Activated CD4-positive, alpha-beta memory T cell treated with anti-CD3 and anti-CD28 coated beads for 36 hours (primary cell): Measurements from ENCODE around the gene TBC1D5. TPM values are rescaled to one million over a fixed set of nuclear protein-coding genes. Genes with fewer than 3 reads are reported as not detected.

Experiments used
- CTCF ChIA-PET: fragments of 350-600 bp; sonication (Branson Sonifier 250); formaldehyde crosslinking; loops from one replicate; lab custom pipeline; 2021; ENCODE audit warnings: antibody characterized with exemption, inconsistent platforms; lab: Charles Lee
- POLR2A ChIA-PET: fragments of 350-600 bp; sonication (Branson Sonifier 250); formaldehyde crosslinking; loops from one replicate; lab custom pipeline; 2021; ENCODE audit warnings: antibody characterized with exemption; lab: Charles Lee
- DNase-seq: peaks from one replicate; pipeline ENCODE4 v3.0.0-alpha.2; 2020
- H3K27ac Mint-ChIP-seq: one replicate; pipeline ENCODE4 v1.8.0; 2021; ENCODE audit warnings: mixed read lengths
- H3K27me3 Mint-ChIP-seq: one replicate; pipeline ENCODE4 v1.8.0; 2021; ENCODE audit warnings: mixed read lengths
- H3K36me3 Mint-ChIP-seq: one replicate; pipeline ENCODE4 v1.8.0; 2021; ENCODE audit warnings: mixed read lengths
- H3K4me1 Mint-ChIP-seq: one replicate; pipeline ENCODE4 v1.8.0; 2021; ENCODE audit warnings: low read depth, mixed read lengths
- H3K4me3 Mint-ChIP-seq: one replicate; pipeline ENCODE4 v1.8.0; 2021; ENCODE audit warnings: mild to moderate bottlenecking, mixed read lengths
- H3K9me3 Mint-ChIP-seq: one replicate; pipeline ENCODE4 v1.8.0; 2021; ENCODE audit warnings: mixed read lengths
- intact Hi-C: fragments of 100-400 bp; cut with micrococcal nuclease; formaldehyde crosslinking; loops from one replicate; pipeline ENCODE4 v1.15.1; 2023
- total RNA-seq, 2 experiments: library from RNA; stranded (reverse); gene quantifications; one replicate each; pipeline ENCODE4 v1.2.3, GENCODE V29; 2021

Gene TBC1D5
- total RNA-seq, 2 experiments from 2014 or later, result 49.2 to 53.7 TPM

GRCh38 chr3:17307887-17308286, 434.5 kb downstream of the TBC1D5 start:
- POLR2A ChIA-PET, result no interaction called here
- intact Hi-C loops, result no loop called here
- DNase-seq, result no peak
- Mint-ChIP-seq H3K4me3 (no peak overlapping the region), H3K4me1 (no peaks in the 10 kb centered on the region), H3K27me3 (no peaks in the 10 kb centered on the region), H3K36me3 (no peaks in the 10 kb centered on the region), H3K27ac (no peak overlapping the region), H3K9me3 (no peaks in the 10 kb centered on the region)
- CTCF ChIA-PET, result interaction anchor here (1.0 kb wide), 1 partner anchor 534 kb away, joined by 3 read pairs; no protein-coding TSS in a partner anchor

GRCh38 chr3:17307482-17307881, 434.9 kb downstream of the TBC1D5 start:
- Mint-ChIP-seq H3K9me3 (no peaks in the 10 kb centered on the region), H3K4me1 (no peaks in the 10 kb centered on the region), H3K4me3 (no peak overlapping the region), H3K27ac (no peak overlapping the region), H3K36me3 (no peaks in the 10 kb centered on the region), H3K27me3 (no peaks in the 10 kb centered on the region)
- intact Hi-C loops, result no loop called here
- no peak for DNase-seq
- POLR2A ChIA-PET, result no interaction called here
- CTCF ChIA-PET, result interaction anchor here (1.0 kb wide), 1 partner anchor 534 kb away, joined by 3 read pairs; no protein-coding TSS in a partner anchor

GRCh38 chr3:17304969-17305368, 437.5 kb downstream of the TBC1D5 start:
- intact Hi-C loops, result no loop called here
- CTCF ChIA-PET, result interaction anchor here (0.9 kb wide), 1 partner anchor 45 kb away, joined by 3 read pairs; no protein-coding TSS in a partner anchor
- Mint-ChIP-seq H3K4me3 (no peak overlapping the region), H3K27ac (no peak overlapping the region), H3K9me3 (no peaks in the 10 kb centered on the region), H3K36me3 (no peaks in the 10 kb centered on the region), H3K4me1 (peaks cover 7% of the 10 kb centered on the region), H3K27me3 (no peaks in the 10 kb centered on the region)
- DNase-seq, result no peak
- POLR2A ChIA-PET, result no interaction called here

GRCh38 chr3:17302774-17303173, 439.7 kb downstream of the TBC1D5 start:
- Mint-ChIP-seq H3K4me3 (no peak overlapping the region), H3K36me3 (peaks cover 1% of the 10 kb centered on the region), H3K27ac (no peak overlapping the region), H3K27me3 (no peaks in the 10 kb centered on the region), H3K4me1 (peaks cover 7% of the 10 kb centered on the region), H3K9me3 (no peaks in the 10 kb centered on the region)
- ChIA-PET CTCF (no interaction called here), POLR2A (no interaction called here)
- intact Hi-C loops, result no loop called here
- DNase-seq, result no peak

- H3K4me3 Mint-ChIP-seq, result no peak overlapping the region
- no peak overlapping the region for H3K27ac Mint-ChIP-seq
- ChIA-PET POLR2A (no interaction called here), CTCF (no interaction called here)
- no peak for DNase-seq
- H3K9me3 Mint-ChIP-seq, result no peaks in the 10 kb centered on the region
- H3K27me3 Mint-ChIP-seq, result no peaks in the 10 kb centered on the region
- intact Hi-C loops, result no loop called here
- peaks cover 2% of the 10 kb centered on the region for H3K36me3 Mint-ChIP-seq
- H3K4me1 Mint-ChIP-seq, result peaks cover 7% of the 10 kb centered on the region
These were observed 440.3 kb downstream of the TBC1D5 start for GRCh38 chr3:17302170-17302569.

GRCh38 chr3:17301271-17301670, 441.2 kb downstream of the TBC1D5 start:
- Mint-ChIP-seq H3K9me3 (no peaks in the 10 kb centered on the region), H3K4me1 (peaks cover 7% of the 10 kb centered on the region), H3K27ac (no peak overlapping the region), H3K36me3 (peaks cover 5% of the 10 kb centered on the region), H3K4me3 (no peak overlapping the region), H3K27me3 (no peaks in the 10 kb centered on the region)
- ChIA-PET POLR2A (no interaction called here), CTCF (no interaction called here)
- no peak for DNase-seq
- intact Hi-C loops, result no loop called here

- POLR2A ChIA-PET, result no interaction called here
- Mint-ChIP-seq H3K36me3 (peaks cover 5% of the 10 kb centered on the region), H3K9me3 (no peaks in the 10 kb centered on the region), H3K4me3 (no peak overlapping the region), H3K27me3 (no peaks in the 10 kb centered on the region), H3K27ac (peak overlapping the region; percentile 62), H3K4me1 (peaks cover 7% of the 10 kb centered on the region)
- DNase-seq, result no peak
- intact Hi-C loops, result no loop called here
- CTCF ChIA-PET, result interaction anchor here (0.6 kb wide), 1 partner anchor 113 kb away, joined by 3 read pairs; no protein-coding TSS in a partner anchor
These were observed 442.0 kb downstream of the TBC1D5 start for GRCh38 chr3:17300441-17300840.

- no peak overlapping the region for H3K27ac Mint-ChIP-seq
- no peak overlapping the region for H3K4me3 Mint-ChIP-seq
- ChIA-PET POLR2A (no interaction called here), CTCF (no interaction called here)
- intact Hi-C loops, result no loop called here
- H3K27me3 Mint-ChIP-seq, result no peaks in the 10 kb centered on the region
- peaks cover 7% of the 10 kb centered on the region for H3K4me1 Mint-ChIP-seq
- H3K9me3 Mint-ChIP-seq, result no peaks in the 10 kb centered on the region
- peaks cover 5% of the 10 kb centered on the region for H3K36me3 Mint-ChIP-seq
- no peak for DNase-seq
These were observed 444.4 kb downstream of the TBC1D5 start for GRCh38 chr3:17298038-17298437.

- Mint-ChIP-seq H3K4me1 (no peaks in the 10 kb centered on the region), H3K27me3 (no peaks in the 10 kb centered on the region), H3K9me3 (no peaks in the 10 kb centered on the region), H3K36me3 (peaks cover 17% of the 10 kb centered on the region), H3K4me3 (no peak overlapping the region), H3K27ac (no peak overlapping the region)
- ChIA-PET CTCF (no interaction called here), POLR2A (no interaction called here)
- DNase-seq, result no peak
- intact Hi-C loops, result no loop called here
These were observed 449.9 kb downstream of the TBC1D5 start for GRCh38 chr3:17292556-17292955.

GRCh38 chr3:17290894-17291293, 451.5 kb downstream of the TBC1D5 start:
- DNase-seq, result no peak
- Mint-ChIP-seq H3K9me3 (no peaks in the 10 kb centered on the region), H3K4me3 (no peak overlapping the region), H3K27ac (no peak overlapping the region), H3K27me3 (no peaks in the 10 kb centered on the region), H3K4me1 (no peaks in the 10 kb centered on the region), H3K36me3 (peaks cover 14% of the 10 kb centered on the region)
- POLR2A ChIA-PET, result no interaction called here
- intact Hi-C loops, result no loop called here
- CTCF ChIA-PET, result no interaction called here

- Mint-ChIP-seq H3K36me3 (peaks cover 14% of the 10 kb centered on the region), H3K9me3 (no peaks in the 10 kb centered on the region), H3K27ac (no peak overlapping the region), H3K4me3 (no peak overlapping the region), H3K4me1 (no peaks in the 10 kb centered on the region), H3K27me3 (no peaks in the 10 kb centered on the region)
- CTCF ChIA-PET, result no interaction called here
- intact Hi-C loops, result no loop called here
- POLR2A ChIA-PET, result interaction anchor here (0.6 kb wide), 1 partner anchor 48 kb away, joined by 4 read pairs; no protein-coding TSS in a partner anchor
- DNase-seq, result no peak
These were observed 453.5 kb downstream of the TBC1D5 start for GRCh38 chr3:17288839-17289399.

- Mint-ChIP-seq H3K36me3 (peaks cover 14% of the 10 kb centered on the region), H3K27me3 (no peaks in the 10 kb centered on the region), H3K4me1 (no peaks in the 10 kb centered on the region), H3K27ac (no peak overlapping the region), H3K9me3 (no peaks in the 10 kb centered on the region), H3K4me3 (no peak overlapping the region)
- ChIA-PET CTCF (no interaction called here), POLR2A (no interaction called here)
- intact Hi-C loops, result no loop called here
- DNase-seq, result no peak
These were observed 455.3 kb downstream of the TBC1D5 start for GRCh38 chr3:17287006-17287689.

GRCh38 chr3:17278006-17278405, 464.4 kb downstream of the TBC1D5 start:
- Mint-ChIP-seq H3K9me3 (no peaks in the 10 kb centered on the region), H3K36me3 (peaks cover 1% of the 10 kb centered on the region), H3K27ac (no peak overlapping the region), H3K4me3 (no peak overlapping the region), H3K27me3 (no peaks in the 10 kb centered on the region), H3K4me1 (no peaks in the 10 kb centered on the region)
- ChIA-PET POLR2A (interaction anchor here (0.6 kb wide), 1 partner anchor 50 kb away, joined by 3 read pairs; no protein-coding TSS in a partner anchor), CTCF (no interaction called here)
- DNase-seq, result no peak
- intact Hi-C loops, result no loop called here
